CD1c-positive myeloid dendritic cell (primary cell): Measurements from ENCODE around the gene CASK.

ENCODE experiments used
- DNase-seq: peaks from one replicate; pipeline ENCODE4 v3.0.0-alpha.2; 2016; ENCODE audit errors: extremely low spot score

Gene CASK, protein sequence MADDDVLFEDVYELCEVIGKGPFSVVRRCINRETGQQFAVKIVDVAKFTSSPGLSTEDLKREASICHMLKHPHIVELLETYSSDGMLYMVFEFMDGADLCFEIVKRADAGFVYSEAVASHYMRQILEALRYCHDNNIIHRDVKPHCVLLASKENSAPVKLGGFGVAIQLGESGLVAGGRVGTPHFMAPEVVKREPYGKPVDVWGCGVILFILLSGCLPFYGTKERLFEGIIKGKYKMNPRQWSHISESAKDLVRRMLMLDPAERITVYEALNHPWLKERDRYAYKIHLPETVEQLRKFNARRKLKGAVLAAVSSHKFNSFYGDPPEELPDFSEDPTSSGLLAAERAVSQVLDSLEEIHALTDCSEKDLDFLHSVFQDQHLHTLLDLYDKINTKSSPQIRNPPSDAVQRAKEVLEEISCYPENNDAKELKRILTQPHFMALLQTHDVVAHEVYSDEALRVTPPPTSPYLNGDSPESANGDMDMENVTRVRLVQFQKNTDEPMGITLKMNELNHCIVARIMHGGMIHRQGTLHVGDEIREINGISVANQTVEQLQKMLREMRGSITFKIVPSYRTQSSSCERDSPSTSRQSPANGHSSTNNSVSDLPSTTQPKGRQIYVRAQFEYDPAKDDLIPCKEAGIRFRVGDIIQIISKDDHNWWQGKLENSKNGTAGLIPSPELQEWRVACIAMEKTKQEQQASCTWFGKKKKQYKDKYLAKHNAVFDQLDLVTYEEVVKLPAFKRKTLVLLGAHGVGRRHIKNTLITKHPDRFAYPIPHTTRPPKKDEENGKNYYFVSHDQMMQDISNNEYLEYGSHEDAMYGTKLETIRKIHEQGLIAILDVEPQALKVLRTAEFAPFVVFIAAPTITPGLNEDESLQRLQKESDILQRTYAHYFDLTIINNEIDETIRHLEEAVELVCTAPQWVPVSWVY

DNA sequence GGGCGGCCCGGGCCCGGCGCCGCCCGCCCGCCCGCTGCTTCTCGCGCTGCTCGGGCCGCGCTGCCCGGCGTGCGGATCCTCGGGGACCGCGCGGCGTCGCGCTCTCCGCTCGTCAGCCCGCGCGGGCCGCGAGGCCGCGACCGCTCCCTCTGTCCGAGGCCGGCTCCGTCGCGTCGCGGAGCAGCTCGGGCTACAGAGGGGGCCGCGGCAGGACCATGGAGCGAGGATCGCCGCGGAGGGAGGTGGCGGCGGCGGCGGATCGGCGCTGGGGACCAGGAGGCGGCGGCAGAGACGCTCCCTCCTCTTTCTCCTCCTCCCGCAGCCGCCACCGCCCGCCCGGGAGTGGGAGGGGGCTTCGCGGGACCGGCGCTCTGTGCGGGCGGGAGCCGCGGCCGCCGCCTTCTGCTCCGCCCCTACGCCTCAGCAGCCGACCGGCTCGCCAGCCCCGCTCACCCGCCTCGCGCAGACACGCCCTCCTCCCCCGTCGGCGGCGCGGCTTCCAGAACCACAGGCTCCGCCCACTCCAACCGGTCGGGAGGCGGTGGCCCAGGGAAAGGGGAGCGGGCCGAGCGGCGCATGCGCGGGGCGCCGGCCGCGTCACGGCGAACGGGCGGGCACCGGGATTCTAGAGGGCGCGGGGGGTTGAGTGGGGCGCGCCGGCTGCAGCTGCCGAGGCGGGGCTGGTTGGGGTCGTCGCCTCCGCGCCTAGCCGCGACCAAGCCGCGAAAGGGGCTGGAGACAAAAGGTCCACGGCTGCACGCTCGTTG, at the start of gene CASK:
Gene CASK (minus strand): TSS at position 344 of the 767 bp plus-strand sequence. CDS start 566 bp downstream, outside the sequence.
- DNase-seq = peak; percentile 92

DNA sequence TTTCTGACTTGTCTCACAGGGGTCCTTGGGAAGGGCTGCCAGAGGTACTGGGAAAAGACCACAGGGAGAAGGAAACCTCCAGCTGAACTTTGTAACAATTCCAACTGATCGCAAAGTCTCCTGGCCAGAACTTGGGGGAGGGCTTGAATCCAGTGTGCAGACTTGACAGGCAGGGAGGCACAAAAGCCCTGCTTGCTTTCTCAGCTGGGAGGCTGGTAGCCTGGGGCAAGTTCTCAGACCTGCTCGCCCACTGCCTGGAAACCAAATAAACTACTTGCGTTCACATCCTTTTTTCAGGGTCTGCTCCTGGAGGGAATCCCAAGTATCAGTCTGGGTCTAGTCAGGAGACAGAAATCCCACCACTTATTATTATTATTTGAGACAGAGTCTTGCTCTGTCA, 48.0 kb upstream of the CASK start:
- DNase-seq = no peak

DNA sequence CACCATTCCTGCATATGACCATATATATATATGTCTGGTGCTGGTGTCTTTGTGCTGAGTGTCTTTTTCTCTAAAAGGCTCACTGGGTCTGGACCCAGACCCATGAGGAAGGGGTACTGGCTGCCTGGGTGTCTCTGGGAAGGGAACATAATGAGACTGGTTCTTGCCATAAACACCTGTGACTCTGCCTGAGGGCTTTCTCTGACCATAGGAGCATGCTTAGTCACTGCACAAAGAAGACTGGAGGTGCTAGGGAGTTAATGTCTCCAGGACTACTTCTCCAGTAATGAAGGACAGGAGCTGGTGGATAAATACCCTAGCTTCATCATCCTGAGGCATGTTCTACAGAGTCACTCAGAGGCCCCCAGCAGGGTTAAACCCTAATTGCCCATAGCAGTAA, 47.1 kb upstream of the CASK start:
- DNase-seq = no peak

DNA sequence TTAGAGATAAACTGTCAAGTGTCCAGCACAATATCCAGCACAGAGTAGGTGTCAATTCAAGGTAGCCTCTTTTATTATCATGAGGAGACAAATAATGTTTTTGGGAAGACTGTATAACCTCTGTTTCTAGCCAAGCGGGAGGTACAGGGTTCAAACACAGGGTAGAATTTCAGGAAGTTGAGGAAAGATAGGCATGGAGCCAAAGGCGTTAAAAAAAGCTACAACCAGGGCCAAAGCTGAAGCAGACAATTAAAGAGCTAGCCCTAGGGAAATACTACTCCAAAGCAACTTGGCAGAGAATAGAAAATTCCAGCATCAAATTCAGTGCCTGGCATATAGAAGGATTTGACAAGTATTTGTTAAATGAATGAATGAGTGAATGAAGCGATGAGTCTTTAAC, 40.0 kb upstream of the CASK start:
- no peak for DNase-seq

DNA sequence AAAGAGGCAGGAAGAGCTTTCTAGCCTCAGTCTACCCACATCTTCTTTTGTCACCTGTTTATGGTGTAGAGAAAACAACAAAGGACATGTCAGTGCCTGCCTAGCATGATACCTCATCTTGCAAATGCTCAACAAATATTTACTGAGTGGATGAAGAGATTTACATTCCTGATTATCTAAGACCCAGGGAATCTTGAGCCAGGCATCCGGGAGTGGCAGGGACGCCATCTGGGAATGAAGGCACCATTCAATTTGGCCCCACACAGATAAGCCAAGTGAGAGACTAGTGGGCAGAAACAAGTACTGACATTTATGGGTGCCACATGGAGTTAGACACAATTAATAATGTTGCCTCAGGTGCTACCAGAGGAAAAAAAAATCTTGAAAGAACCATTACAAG, 36.8 kb upstream of the CASK start:
- no peak for DNase-seq

DNA sequence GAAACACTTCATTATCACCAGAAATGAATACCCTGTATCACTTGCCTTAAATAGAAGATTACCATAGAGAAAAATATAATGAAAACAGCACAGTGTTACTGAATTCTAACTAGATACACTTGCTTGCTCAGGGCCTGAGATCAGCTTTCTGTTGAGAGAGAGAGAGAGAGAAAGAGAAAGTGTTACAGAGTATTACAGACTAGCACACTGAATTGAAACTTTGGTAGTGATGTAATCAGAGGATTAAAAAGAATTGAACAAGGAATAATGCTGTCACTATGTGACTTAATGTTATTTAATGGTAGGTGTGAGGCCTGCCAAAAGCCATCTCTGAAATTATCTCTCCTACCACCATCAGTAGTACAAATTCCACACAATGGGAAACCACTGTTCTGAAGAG, 35.5 kb upstream of the CASK start:
- no peak for DNase-seq

DNA sequence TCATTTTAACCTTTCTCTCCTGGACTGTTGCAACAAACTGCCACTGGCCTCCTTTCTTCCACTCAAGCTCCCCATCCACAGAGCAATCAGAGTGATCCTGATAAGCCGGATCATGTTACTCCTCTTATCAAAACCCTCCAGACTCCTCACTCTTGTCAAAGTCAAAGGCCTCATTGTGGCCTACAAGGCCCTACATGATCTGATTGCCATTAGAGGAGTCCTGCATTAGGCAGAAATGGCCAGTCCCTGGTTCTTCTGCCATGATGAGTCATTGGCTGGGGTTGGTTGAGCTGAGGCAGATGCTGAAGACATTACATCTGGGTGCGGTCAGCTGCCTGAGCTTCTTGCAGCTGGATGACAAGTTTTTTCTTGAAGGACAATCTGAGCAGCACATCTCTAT, 32.7 kb upstream of the CASK start:
- no peak for DNase-seq

DNA sequence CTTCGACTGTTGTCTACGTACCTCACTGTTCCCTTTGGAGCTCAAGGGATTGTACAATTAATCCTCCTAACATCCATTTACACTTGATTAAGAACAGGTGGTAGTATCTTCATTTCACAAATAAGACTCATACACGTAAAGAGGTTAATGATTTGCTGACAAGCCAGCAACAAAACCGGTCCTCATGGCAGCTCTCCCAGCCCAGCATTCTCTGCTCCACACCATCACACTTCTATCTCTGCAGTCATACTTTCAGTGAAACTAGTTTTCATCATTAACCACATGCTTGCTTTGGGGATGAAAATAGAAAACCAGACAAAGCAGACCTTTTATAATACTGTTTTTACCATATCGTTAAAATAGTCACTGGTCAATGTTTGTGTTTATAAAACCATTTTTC, 28.7 kb upstream of the CASK start:
- DNase-seq = no peak

DNA sequence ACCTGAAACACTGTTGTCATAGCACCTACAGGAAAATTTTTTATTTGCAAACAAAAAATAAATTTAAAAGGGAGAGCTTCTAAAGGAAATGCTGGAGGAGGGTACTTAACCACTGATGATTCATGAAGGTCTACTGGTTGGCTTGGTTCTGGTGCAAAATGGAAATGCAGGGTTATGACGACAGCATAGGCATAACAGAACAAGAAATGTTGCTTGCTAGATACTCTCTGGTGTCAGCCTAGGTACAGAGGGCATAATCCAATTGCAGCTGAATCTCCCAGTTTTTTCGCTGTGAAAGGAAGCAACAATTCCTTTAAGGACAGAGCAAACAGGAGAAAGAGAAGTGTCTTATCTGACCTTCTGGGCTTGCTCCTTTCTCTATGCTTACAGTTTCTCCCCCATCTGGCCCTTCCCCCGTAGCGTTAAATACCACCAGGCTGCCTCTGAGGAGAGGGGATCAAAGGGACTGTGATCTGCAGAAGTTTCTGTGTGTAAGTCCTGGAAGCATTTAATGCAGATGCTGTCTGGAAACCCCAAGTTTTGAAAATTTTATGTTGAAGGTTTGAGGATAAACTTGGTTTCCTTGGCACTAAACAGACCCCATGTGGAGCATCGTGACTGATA, 23.7 kb upstream of the CASK start:
- DNase-seq = no peak

DNA sequence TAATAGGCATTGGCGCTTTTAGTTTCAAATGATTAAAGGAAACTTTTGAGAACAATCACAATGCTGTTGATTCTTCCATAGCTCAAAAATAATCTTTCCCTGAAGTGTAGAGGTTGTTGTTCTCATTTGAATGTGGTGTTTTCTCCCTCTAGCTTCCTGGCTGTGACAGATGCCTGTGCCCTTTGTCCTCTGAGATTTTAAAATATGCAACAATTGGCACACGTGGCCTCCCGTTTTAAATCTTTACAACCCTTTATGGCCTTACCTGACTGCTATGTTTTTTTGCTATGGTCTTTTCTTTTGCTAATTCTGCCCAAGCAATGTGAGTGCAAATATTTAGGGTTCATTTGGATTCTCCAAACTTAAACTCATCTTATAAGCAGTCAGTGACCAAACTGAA, 22.9 kb upstream of the CASK start:
- DNase-seq = no peak

DNA sequence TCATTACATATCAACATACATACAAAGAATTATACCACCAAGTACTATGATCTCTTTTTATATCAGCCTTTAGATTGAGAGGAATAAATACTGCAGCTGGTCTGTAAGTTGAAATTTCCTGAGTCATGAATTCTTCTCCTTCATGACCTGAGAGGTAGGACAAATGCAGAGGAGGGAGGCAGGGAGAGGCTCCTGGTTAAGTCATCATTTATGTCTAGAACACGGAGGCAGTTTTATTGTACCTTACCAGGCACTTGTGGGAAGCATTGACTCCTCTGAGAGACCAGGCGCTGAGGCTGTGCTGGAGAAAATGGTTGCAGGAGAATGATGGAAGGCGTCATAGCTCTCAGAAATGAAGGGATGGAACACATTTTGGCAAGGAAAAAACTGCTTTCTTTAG, 12.5 kb upstream of the CASK start:
- no peak for DNase-seq

DNA sequence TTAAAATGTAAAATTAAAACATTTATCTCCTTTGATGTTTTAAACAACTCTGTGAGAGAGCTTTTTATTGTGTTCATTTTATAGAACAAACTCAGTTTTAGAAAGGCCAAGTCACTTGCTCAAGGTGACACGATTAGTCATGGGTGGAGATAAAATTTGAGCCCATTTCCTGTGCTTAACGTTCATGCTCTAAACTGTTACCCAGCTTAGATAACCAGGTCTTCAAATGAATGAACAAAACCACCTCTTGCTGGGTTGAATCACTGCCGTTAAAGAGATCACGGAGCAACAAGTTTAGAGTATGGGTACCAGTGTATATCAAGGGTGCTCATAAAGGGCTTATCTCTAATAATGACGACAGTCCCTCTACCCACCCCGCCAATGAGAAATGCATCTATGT, 10.2 kb upstream of the CASK start:
- DNase-seq = no peak

DNA sequence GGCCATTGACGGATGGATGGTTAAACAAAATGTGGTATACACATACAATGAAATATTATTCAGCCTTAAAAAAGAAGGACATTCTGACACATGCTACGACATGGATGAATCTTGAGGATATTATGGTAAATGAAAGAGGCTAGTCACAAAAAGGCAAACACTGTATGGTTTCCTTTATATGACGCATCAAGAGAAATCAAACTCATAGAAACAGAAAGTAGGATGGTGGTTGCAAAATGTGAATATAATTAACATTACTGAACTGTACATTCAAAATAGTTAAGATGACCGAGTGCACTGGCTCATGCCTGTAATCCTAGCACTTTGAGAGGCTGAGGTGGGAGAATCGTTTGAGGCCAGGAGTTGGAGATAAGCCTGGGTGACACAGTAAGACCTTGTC, 9.5 kb upstream of the CASK start:
- no peak for DNase-seq

DNA sequence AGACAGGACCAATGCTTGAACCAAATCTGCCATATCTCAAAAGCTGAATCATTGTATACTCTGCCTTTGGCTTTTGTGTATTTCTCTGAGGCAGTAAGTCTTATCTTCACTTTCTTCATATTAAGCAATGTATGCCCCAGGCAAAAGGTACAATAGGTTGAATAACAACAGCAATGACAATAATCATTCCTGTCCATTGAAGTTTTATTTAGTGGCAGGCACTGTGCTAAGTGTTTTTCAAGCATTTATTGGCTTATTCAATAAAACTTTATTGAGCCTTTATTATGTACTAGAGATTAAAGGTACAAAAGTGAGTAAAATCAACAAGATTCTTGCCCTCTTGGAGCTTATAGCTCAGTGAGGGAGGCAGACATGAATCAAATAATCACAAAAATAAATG, 8.2 kb upstream of the CASK start:
- DNase-seq = no peak

DNA sequence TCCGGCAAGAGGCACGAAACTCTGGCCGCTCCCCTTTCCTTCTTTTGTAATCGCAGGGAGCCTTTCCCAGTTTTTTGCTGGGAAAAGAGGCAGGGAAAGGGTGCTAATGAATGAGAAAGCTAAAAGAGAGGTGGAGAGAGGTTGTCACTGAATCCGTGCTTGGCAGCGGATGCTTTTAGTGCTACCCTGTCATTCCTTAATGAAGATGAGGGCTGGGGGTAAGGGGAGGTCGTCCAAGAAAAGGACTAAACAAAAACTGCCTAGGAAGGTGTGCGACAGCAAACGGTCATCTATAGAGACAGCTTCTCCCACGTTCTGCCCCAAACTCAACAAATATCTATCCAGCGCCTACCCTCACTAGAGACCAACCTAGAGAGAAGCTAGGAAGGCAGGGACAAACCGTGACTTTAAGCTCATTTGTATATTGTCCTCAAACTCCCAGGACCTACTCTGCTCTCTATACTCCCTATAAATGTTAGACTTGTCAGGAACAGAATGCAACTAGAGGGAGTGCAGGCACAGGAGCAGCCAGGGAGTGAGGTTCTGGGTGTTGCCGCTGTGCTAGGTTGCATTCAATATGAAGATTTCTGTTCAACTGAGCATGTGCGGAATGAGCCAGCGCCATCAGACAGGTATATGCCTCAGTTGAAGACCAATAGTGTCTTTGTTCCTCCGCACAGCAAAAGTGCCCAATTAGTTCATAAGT, 777 bp upstream of the CASK start:
- DNase-seq = peak; percentile 14

DNA sequence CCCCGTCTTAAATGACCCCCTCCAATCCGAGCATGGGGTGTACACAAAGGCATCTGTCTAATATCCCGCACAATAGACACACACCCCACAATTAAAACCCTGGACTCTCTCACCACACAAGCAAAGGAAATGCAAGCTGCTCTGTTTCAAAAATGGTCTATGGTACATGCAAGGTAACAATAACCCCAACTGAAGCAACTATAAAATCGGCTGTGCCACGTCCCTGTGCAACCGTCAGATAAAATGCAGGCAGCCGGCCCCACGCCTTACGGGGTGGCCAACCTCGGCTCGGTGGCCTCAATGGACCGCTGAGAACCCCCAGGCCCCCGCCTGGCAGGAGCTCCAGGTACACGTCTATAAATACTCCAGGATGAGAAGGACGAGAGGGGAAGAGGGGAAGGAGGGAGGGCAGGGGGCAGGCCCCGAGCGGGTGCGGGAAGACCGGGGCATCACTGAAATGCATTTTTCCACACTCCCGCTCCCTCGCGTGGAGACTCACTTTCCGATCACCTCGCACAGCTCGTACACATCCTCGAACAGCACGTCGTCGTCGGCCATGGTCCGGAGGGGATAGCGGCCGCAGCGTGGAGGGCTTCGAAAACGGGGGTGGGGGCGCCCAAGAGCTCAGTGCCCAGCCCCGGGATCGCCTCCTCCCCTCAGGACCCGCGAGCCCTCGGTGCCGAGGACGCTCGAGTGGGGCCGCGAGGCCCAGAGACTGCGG, 763 bp downstream of the CASK start:
- no peak for DNase-seq

DNA sequence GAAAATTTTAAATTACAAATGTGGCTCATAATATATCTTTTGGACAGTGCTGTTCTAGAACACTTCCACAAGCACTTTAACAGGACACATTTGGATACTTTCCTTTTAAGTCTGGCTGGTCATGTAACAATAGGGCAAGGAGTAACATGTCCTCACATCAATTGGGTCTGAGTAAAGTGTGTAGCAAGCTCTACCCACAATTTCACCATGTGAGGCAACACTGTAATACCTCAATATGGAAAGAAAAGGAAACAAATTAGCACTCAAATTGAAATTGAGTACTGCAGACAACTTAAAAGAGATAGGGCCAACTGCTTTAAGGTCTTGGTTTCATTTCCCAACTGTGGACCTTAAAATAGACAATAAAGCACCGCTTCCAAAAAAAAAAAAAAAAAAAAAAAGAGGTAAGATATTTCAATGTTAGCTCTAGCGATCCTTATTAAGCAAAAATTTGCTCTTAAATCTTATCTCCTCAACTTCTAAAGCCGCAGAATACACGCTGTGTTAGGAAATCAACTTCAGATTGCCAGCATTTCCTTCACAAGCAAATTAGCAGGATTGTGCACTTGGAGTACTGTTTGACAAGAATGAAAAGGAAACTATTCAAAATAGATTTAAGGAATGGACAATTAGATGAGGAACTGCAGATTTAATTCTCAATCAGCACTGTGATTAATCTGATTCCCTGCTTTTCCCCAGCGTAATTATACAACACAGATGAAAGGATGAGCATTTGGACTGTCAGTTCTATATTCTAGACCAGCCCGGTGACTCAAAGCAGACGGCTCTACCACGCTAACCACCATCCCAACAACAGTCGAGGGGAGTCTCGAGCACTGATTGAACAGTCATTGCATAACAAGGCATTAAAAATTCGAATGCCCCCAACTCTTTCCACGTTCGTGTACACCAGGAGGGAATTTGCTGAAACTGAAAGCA, 1.6 kb downstream of the CASK start:
- peak; percentile 48 for DNase-seq

DNA sequence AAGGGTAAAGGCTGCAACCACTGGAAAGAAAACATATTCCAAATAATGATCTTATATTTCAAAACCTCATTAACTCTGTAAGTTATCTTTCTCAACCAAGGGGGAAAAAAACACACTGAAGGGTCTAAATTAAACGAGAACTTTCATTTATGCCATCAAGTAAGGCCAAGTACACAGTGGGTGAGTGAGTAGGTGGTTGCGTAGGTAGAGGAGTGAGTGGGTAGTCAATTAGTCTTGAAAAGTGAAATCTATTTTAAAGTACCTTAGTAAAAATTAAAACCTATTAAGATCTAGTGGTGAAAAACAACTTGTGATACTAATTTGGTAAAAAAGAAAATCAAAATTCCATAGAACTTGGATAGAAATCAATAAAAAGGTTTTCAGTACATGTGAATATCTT, 3.5 kb downstream of the CASK start:
- no peak for DNase-seq

DNA sequence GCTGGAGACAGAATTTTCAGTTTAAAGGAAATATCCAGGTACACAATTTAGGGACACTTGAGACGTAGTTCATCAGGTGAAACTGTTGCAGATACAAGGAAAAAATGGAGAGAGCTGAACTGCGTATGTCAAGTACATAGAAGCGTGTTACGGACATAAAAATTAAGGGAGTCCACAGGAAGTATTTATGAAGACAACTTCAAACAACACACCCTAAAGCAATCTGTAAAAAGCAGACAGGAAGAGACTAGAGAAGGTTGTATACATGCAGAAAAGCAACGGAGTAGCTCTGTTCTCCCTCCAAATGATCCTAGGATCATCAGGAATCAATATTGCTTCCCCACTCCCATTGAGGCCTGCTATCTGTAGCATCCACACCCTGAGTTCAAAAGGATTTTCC, 5.8 kb downstream of the CASK start:
- no peak for DNase-seq
